ENCODE data around the gene RPS6KL1.

GRCh38 chr14:74888164-74889158, 34.6 kb downstream of the RPS6KL1 start:
- no peak for TF ChIP-seq POLR2AphosphoS5 (IDR thresholded peaks at IDR 0.05; ENCODE audit: low read depth, low read length)
- no peak for TF ChIP-seq POU2F2 (IDR thresholded peaks at IDR 0.05; ENCODE audit: low read depth, low read length)
- no peak for TF ChIP-seq SPI1 (IDR thresholded peaks at IDR 0.05; ENCODE audit: low read depth, low read length)

Measured in GM12891 (cell line).